Activated CD4-positive, CD25-positive, alpha-beta regulatory T cell (primary cell): ENCODE data around the gene NRL.

Experiments
- DNase-seq, 4 experiments: peaks; one replicate each; lab custom pipeline; 2025; lab: John Stamatoyannopoulos, UW

Gene NRL

GRCh38 chr14:24098927-24099813 is 15.6 kb downstream of the NRL start:
- no peak for DNase-seq

GRCh38 chr14:24098229-24098926 is 16.4 kb downstream of the NRL start:
- no peak for DNase-seq

- no peak for DNase-seq
These were observed 18.1 kb downstream of the NRL start for GRCh38 chr14:24096545-24097181.

GRCh38 chr14:24095271-24096068 is 19.3 kb downstream of the NRL start:
- peak in 2 of 4 experiments; percentile 25 to 32 for DNase-seq

GRCh38 chr14:24094841-24095270 is 19.9 kb downstream of the NRL start:
- DNase-seq: no peak

- peak; percentile 48 to 77 (median 62) for DNase-seq
These were observed 20.6 kb downstream of the NRL start, which contains the start of gene PCK2 for GRCh38 chr14:24093901-24094840. TSS of gene PCK2 (plus strand) at chr14:24094311. CDS start at chr14:24094406, 95 bp downstream.

- no peak for DNase-seq
These were observed 21.4 kb downstream of the NRL start for GRCh38 chr14:24093207-24093900.

GRCh38 chr14:24092505-24093206 is 22.1 kb downstream of the NRL start:
- no peak for DNase-seq

GRCh38 chr14:24092110-24092504 is 22.6 kb downstream of the NRL start:
- no peak for DNase-seq

GRCh38 chr14:24089890-24090289 is 24.9 kb downstream of the NRL start:
- DNase-seq: no peak

- no peak for DNase-seq
These were observed 26.7 kb downstream of the NRL start for GRCh38 chr14:24088095-24088494.

GRCh38 chr14:24087004-24087403 is 27.7 kb downstream of the NRL start:
- DNase-seq: no peak

- no peak for DNase-seq
These were observed 28.4 kb downstream of the NRL start for GRCh38 chr14:24086193-24086955.

GRCh38 chr14:24085215-24085614 is 29.5 kb downstream of the NRL start:
- DNase-seq: no peak

GRCh38 chr14:24084440-24084839 is 30.3 kb downstream of the NRL start:
- no peak for DNase-seq

GRCh38 chr14:24083462-24083861 is 31.3 kb downstream of the NRL start:
- no peak for DNase-seq

GRCh38 chr14:24082411-24083080 is 32.2 kb downstream of the NRL start:
- DNase-seq: no peak

- no peak for DNase-seq
These were observed 33.0 kb downstream of the NRL start for GRCh38 chr14:24081739-24082211.
